GM18517 (cell line): ENCODE results near the gene CRYBA2.

Experiments used
- ATAC-seq: cut with Tn5 transposase; IDR thresholded peaks from one replicate; pipeline ENCODE4 v1.9.1; 2021; ENCODE audit warnings: mild to moderate bottlenecking, moderate library complexity; ENCODE audit not compliant: unreplicated experiment

The CRYBA2 gene

GRCh38 chr2:218958276-218958675, 34.9 kb downstream of the CRYBA2 start:
- ATAC-seq = no peak

GRCh38 chr2:218957671-218958070, 35.6 kb downstream of the CRYBA2 start:
- ATAC-seq = no peak

- no peak for ATAC-seq
Measured at GRCh38 chr2:218956039-218956438, 37.2 kb downstream of the CRYBA2 start.

GRCh38 chr2:218954541-218955300, 38.5 kb downstream of the CRYBA2 start:
- ATAC-seq = no peak

GRCh38 chr2:218953366-218953954, 39.8 kb downstream of the CRYBA2 start:
- ATAC-seq = no peak

- ATAC-seq = no peak
Measured at GRCh38 chr2:218952160-218952559, 41.1 kb downstream of the CRYBA2 start.

GRCh38 chr2:218946621-218947020, 46.6 kb downstream of the CRYBA2 start:
- no peak for ATAC-seq

- ATAC-seq = no peak
Measured at GRCh38 chr2:218944759-218945404, 48.3 kb downstream of the CRYBA2 start.
